Neural progenitor cell (in vitro differentiated cells): ENCODE results near the gene BBS9. TPM values are rescaled to one million over a fixed set of nuclear protein-coding genes. Genes with fewer than 3 reads are reported as not detected.

Experiments used
- DNase-seq: peaks from one replicate; pipeline ENCODE4 v3.0.0-alpha.2; 2016; ENCODE audit warnings: low spot score
- H2AFZ ChIP-seq: fragments of 200-600 bp; sonication (generic); replicated peaks from 2 replicates; pipeline ENCODE4 v1.6.1; 2016; ENCODE audit warnings: antibody characterized with exemption
- H3F3A ChIP-seq: fragments of 200-600 bp; sonication (generic); 2 replicates; pipeline ENCODE4 v1.6.1; 2016; ENCODE audit warnings: antibody characterized with exemption, low read depth
- H3K27ac ChIP-seq: fragments of 200-600 bp; sonication (generic); 2 replicates; pipeline ENCODE4 v1.5.1; 2016; ENCODE audit warnings: mild to moderate bottlenecking
- H3K27me3 ChIP-seq: fragments of 200-600 bp; sonication (generic); 2 replicates; pipeline ENCODE4 v1.6.1; 2016; ENCODE audit warnings: mild to moderate bottlenecking, moderate library complexity
- H3K36me3 ChIP-seq: fragments of 200-600 bp; sonication (generic); 2 replicates; pipeline ENCODE4 v1.5.1; 2016
- H3K4me1 ChIP-seq: fragments of 200-600 bp; sonication (generic); 2 replicates; pipeline ENCODE4 v1.6.1; 2016; ENCODE audit warnings: mixed run types
- H3K4me2 ChIP-seq: fragments of 200-600 bp; sonication (generic); 2 replicates; pipeline ENCODE4 v1.6.1; 2016
- H3K4me3 ChIP-seq: fragments of 200-600 bp; sonication (generic); 2 replicates; pipeline ENCODE4 v1.5.1; 2016
- H3K79me2 ChIP-seq: fragments of 200-600 bp; sonication (generic); 2 replicates; pipeline ENCODE4 v1.6.1; 2016; ENCODE audit warnings: low read depth
- H3K9ac ChIP-seq: fragments of 200-600 bp; sonication (generic); 2 replicates; pipeline ENCODE4 v1.6.1; 2016
- H3K9me3 ChIP-seq: fragments of 200-600 bp; sonication (generic); 2 replicates; pipeline ENCODE4 v1.5.1; 2016; ENCODE audit warnings: low read depth
- H4K20me1 ChIP-seq: fragments of 200-600 bp; sonication (generic); 2 replicates; pipeline ENCODE4 v1.6.1; 2016; ENCODE audit warnings: low read depth
- H3K27ac Mint-ChIP-seq: 3 replicates; pipeline ENCODE4 v1.8.0; 2021; ENCODE audit warnings: mixed read lengths
- H3K27me3 Mint-ChIP-seq: 2 replicates; pipeline ENCODE4 v1.8.0; 2022; ENCODE audit warnings: low read depth, mild to moderate bottlenecking, inconsistent platforms, moderate library complexity, mixed read lengths; ENCODE audit not compliant: insufficient read depth
- H3K36me3 Mint-ChIP-seq: 3 replicates; pipeline ENCODE4 v1.8.0; 2021; ENCODE audit warnings: mixed read lengths
- H3K4me1 Mint-ChIP-seq: 3 replicates; pipeline ENCODE4 v1.8.0; 2021; ENCODE audit warnings: mixed read lengths
- H3K4me3 Mint-ChIP-seq: 3 replicates; pipeline ENCODE4 v1.8.0; 2021; ENCODE audit warnings: mild to moderate bottlenecking, moderate library complexity, mixed read lengths
- H3K9me3 Mint-ChIP-seq: 3 replicates; pipeline ENCODE4 v1.8.0; 2020; ENCODE audit warnings: mixed read lengths
- CTCF ChIP-seq: fragments of 200-600 bp; sonication (generic); IDR thresholded peaks from 2 replicates; pipeline ENCODE4 v1.5.1; 2017; ENCODE audit warnings: antibody characterized with exemption, mild to moderate bottlenecking
- EZH2 ChIP-seq: fragments of 200-600 bp; sonication (generic); IDR thresholded peaks from 2 replicates; pipeline ENCODE4 v1.6.1; 2017; ENCODE audit warnings: antibody characterized with exemption, mild to moderate bottlenecking, moderate library complexity
- EZH2phosphoT487 ChIP-seq: fragments of 200-600 bp; sonication (generic); IDR thresholded peaks from 2 replicates; pipeline ENCODE4 v1.6.1; 2017; ENCODE audit warnings: antibody characterized with exemption
- total RNA-seq: library from RNA; depleted of rRNA; stranded (reverse); fragments of >200 nt; gene quantifications from 2 replicates; pipeline ENCODE4 v1.2.3, GENCODE V29; 2015; ENCODE audit warnings: low replicate concordance

Gene BBS9
- total RNA-seq, result 40.3 and 52.3 TPM in 2 replicates

GRCh38 chr7:33128990-33129805, at the start of gene BBS9:
Gene BBS9 (plus strand): TSS chr7:33129564. CDS start chr7:33146253, 16,689 bp downstream.
- Mint-ChIP-seq H3K27ac (peak within 1 kb of the TSS; percentile 78), H3K4me1 (peaks cover 16% of the 10 kb centered on the region), H3K36me3 (peaks cover 2% of the 10 kb centered on the region), H3K9me3 (no peaks in the 10 kb centered on the region), H3K27me3 (no peaks in the 10 kb centered on the region), H3K4me3 (peak within 1 kb of the TSS; percentile 97)
- peaks cover 13% of the 10 kb centered on the region for H3K4me1 ChIP-seq
- peak within 1 kb of the TSS; percentile 91 for H3K4me2 ChIP-seq
- H3F3A ChIP-seq, result peaks cover 11% of the 10 kb centered on the region
- no peak within 1 kb of the TSS for H3K27ac ChIP-seq
- no peaks in the 10 kb centered on the region for H3K79me2 ChIP-seq
- H2AFZ ChIP-seq, result peak within 1 kb of the TSS; percentile 93
- H3K9me3 ChIP-seq, result no peaks in the 10 kb centered on the region
- peak; percentile 98 for DNase-seq
- H3K27me3 ChIP-seq, result no peaks in the 10 kb centered on the region
- H3K36me3 ChIP-seq, result no peaks in the 10 kb centered on the region
- H3K4me3 ChIP-seq, result peak within 1 kb of the TSS; percentile 68
- no peaks in the 10 kb centered on the region for H4K20me1 ChIP-seq
- TF ChIP-seq EZH2 (no peak), CTCF (peak; percentile 20)
- peak within 1 kb of the TSS; percentile 45 for H3K9ac ChIP-seq

- H3K27me3 Mint-ChIP-seq, result peaks cover 2% of the 10 kb centered on the region
- TF ChIP-seq EZH2phosphoT487, result no peak
- TF ChIP-seq CTCF, result no peak
- no peak for TF ChIP-seq EZH2
Measured at GRCh38 chr7:33079763-33080690, 49.3 kb upstream of the BBS9 start.

GRCh38 chr7:33087356-33087755, 42.0 kb upstream of the BBS9 start:
- no peak for DNase-seq
- Mint-ChIP-seq H3K4me1 (no peaks in the 10 kb centered on the region), H3K27ac (no peak overlapping the region), H3K4me3 (no peak overlapping the region), H3K27me3 (peaks cover 2% of the 10 kb centered on the region), H3K36me3 (no peaks in the 10 kb centered on the region), H3K9me3 (no peaks in the 10 kb centered on the region)
- Histone ChIP-seq H3K4me1 (no peaks in the 10 kb centered on the region), H3K27ac (no peak overlapping the region), H4K20me1 (no peaks in the 10 kb centered on the region), H3K27me3 (no peaks in the 10 kb centered on the region), H3K9me3 (no peaks in the 10 kb centered on the region), H3K9ac (no peak overlapping the region), H3K4me3 (no peak overlapping the region), H3F3A (no peaks in the 10 kb centered on the region), H3K4me2 (no peak overlapping the region), H3K79me2 (no peaks in the 10 kb centered on the region), H3K36me3 (no peaks in the 10 kb centered on the region), H2AFZ (no peak overlapping the region)
- TF ChIP-seq CTCF (no peak), EZH2phosphoT487 (no peak), EZH2 (no peak)

More at GRCh38 chr7:33079763-33080690, 49.3 kb upstream of the BBS9 start:
- no peak overlapping the region for H3K4me2 ChIP-seq
- H3K79me2 ChIP-seq, result no peaks in the 10 kb centered on the region
- no peak overlapping the region for H3K4me3 Mint-ChIP-seq
- H3K9me3 Mint-ChIP-seq, result no peaks in the 10 kb centered on the region
- no peaks in the 10 kb centered on the region for H4K20me1 ChIP-seq
- no peak overlapping the region for H3K27ac Mint-ChIP-seq
- DNase-seq, result no peak
- H3K4me1 Mint-ChIP-seq, result no peaks in the 10 kb centered on the region
- no peaks in the 10 kb centered on the region for H3F3A ChIP-seq
- H3K36me3 Mint-ChIP-seq, result no peaks in the 10 kb centered on the region
- H3K4me3 ChIP-seq, result no peak overlapping the region
- H3K27me3 ChIP-seq, result no peaks in the 10 kb centered on the region
- H3K4me1 ChIP-seq, result no peaks in the 10 kb centered on the region
- H3K36me3 ChIP-seq, result no peaks in the 10 kb centered on the region
- H2AFZ ChIP-seq, result no peak overlapping the region
- no peak overlapping the region for H3K27ac ChIP-seq
- no peaks in the 10 kb centered on the region for H3K9me3 ChIP-seq
- no peak overlapping the region for H3K9ac ChIP-seq
